ENCODE results near the gene SLC29A4. TPM values are rescaled to one million over a fixed set of nuclear protein-coding genes. Genes with fewer than 3 reads are reported as not detected.

SLC29A4 gene, protein sequence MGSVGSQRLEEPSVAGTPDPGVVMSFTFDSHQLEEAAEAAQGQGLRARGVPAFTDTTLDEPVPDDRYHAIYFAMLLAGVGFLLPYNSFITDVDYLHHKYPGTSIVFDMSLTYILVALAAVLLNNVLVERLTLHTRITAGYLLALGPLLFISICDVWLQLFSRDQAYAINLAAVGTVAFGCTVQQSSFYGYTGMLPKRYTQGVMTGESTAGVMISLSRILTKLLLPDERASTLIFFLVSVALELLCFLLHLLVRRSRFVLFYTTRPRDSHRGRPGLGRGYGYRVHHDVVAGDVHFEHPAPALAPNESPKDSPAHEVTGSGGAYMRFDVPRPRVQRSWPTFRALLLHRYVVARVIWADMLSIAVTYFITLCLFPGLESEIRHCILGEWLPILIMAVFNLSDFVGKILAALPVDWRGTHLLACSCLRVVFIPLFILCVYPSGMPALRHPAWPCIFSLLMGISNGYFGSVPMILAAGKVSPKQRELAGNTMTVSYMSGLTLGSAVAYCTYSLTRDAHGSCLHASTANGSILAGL
- 1 to 10 TPM; 1.5 to 7.7 (median 3.9) TPM for total RNA-seq
- long read RNA-seq, partial matches to known transcripts, result 1 of 2 reads
- long read RNA-seq, other reads (novel, unspliced or antisense), result 1 of 2 reads

DNA sequence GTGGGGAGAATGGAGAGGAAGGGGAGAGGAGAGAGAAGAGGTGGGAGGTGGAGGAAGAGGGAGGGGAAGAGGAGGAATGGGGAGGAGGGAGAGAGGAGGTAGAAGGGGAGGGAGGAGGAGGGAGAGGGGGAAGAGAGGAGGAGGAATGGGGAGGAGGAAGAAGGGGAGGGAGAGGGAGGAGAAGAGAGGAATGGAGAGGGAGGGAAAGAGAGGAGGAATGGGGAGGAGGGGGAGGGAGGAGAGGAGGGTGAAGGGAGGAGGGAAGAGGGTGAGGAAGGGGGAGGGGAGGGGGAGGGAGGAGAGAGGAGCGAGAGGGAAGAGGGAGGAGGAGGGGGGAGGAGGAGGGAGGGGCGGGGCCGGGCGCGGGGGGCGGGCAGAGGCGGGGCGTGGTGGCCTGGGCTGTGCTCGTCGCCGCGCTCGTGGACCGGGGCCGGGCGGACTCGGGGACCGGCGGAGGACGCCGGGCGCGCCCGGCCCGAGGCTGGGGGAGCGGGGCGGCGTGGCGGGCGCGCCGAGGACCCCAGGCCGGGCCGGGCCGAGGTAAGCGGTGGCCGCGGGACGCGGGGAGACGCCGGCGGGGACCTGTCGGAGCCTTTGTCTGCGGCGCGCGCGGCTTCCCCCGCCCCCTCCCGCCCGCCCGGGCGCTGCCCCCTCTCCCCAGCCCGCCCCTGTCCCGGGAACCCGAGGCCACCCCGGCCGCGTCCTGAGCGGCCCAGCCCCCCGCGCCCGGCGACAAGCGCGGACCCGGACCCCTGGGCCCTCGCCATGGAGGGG lies at the start of gene SLC29A4:
Gene SLC29A4 (plus strand): TSS at position 401 of the 774 bp plus-strand sequence. CDS start 4,874 bp downstream, outside the sequence.
- Histone ChIP-seq H3K9me3 (no peaks in the 10 kb centered on the region), H3K36me3 (no peaks in the 10 kb centered on the region), H3K4me1 (peaks cover 0 to 14% (median 0%) of the 10 kb centered on the region in 4 donors), H3K4me3 (peak within 1 kb of the TSS; percentile 35 to 51 (median 39)), H3K27me3 (no peaks in the 10 kb centered on the region), H3K27ac (no peak within 1 kb of the TSS)
- TF ChIP-seq POLR2A (IDR thresholded peaks at IDR 0.05), result no peak
- TF ChIP-seq, protein P1, sequence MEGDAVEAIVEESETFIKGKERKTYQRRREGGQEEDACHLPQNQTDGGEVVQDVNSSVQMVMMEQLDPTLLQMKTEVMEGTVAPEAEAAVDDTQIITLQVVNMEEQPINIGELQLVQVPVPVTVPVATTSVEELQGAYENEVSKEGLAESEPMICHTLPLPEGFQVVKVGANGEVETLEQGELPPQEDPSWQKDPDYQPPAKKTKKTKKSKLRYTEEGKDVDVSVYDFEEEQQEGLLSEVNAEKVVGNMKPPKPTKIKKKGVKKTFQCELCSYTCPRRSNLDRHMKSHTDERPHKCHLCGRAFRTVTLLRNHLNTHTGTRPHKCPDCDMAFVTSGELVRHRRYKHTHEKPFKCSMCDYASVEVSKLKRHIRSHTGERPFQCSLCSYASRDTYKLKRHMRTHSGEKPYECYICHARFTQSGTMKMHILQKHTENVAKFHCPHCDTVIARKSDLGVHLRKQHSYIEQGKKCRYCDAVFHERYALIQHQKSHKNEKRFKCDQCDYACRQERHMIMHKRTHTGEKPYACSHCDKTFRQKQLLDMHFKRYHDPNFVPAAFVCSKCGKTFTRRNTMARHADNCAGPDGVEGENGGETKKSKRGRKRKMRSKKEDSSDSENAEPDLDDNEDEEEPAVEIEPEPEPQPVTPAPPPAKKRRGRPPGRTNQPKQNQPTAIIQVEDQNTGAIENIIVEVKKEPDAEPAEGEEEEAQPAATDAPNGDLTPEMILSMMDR (IDR thresholded peaks at IDR 0.05), result no peak
- intact Hi-C loops (cut with DNase I), result no loop called here
- WGBS (ENCODE audit: insufficient coverage, low coverage, low lambda C conversion rate, missing lambda C conversion rate), result 3% methylated on average over 5 of the region's 69 CpGs
- DNase-seq, result peak; percentile 71 to 76 (median 73)
- ATAC-seq, result peak; percentile 67 to 80 (median 70)

DNA sequence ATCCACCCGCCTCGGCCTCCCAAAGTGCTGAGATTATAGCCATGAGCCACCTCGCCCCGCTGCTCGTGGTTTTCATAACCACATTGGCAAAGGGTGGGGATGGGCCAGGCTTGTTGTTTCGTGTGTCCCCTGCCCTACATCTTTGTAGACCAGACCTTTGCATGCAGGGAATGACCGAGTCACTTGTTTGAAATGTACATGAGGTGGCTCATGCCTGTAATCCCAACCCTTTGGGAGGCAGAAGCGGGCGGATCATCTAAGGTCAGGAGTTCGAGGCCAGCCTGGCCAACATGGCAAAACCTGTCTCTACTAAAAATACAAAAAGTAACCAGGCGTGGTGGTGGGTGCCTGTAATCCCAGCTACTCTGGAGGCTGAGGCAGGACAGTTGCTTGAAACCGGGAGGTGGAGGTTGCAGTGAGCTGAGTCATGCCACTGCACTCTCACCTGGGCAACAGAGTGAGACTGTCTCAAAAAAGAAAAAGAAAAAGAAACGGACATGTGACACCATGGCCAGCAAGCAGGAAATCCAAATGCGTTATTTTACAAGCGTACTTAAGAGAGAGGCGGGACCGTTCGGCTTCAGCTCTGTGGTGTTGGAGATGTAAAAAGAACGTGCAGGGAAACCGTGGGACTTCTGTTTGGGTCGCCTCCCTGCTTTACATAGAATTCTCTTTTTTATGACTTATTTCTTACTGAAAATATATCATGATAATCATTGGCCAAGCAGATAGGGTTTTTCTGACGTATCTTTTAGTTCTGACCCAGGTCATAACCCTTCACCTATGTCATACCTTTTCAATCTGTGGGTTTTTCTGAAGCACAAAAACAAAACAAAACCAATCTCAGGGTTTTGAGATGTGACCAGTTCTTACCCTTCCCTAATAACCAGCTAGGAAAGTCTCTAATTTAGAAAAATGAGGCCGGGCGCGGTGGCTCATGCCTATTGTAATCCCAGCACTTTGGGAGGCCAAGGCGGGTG lies 47.6 kb upstream of the SLC29A4 start:
- intact Hi-C loops (cut with DNase I), result loop anchor here in 1 of 2 donors (10.0 kb wide), 1 partner anchor 220 kb away; no protein-coding TSS in a partner anchor
- H3K27me3 ChIP-seq, result no peaks in the 10 kb centered on the region
- DNase-seq (no peak), ATAC-seq (no peak)
- H3K27ac ChIP-seq, result no peak overlapping the region
- no peaks in the 10 kb centered on the region for H3K9me3 ChIP-seq
- TF ChIP-seq, protein P1 (IDR thresholded peaks at IDR 0.05), result no peak
- no peak for TF ChIP-seq POLR2A (IDR thresholded peaks at IDR 0.05)
- peaks cover 0 to 3% (median 0%) of the 10 kb centered on the region in 4 donors for H3K4me1 ChIP-seq
- WGBS (ENCODE audit: insufficient coverage, low coverage, low lambda C conversion rate, missing lambda C conversion rate), result 64% methylated on average over 23 of the region's 26 CpGs
- no peak overlapping the region for H3K4me3 ChIP-seq
- peaks cover 0 to 20% (median 11%) of the 10 kb centered on the region in 4 donors for H3K36me3 ChIP-seq

DNA sequence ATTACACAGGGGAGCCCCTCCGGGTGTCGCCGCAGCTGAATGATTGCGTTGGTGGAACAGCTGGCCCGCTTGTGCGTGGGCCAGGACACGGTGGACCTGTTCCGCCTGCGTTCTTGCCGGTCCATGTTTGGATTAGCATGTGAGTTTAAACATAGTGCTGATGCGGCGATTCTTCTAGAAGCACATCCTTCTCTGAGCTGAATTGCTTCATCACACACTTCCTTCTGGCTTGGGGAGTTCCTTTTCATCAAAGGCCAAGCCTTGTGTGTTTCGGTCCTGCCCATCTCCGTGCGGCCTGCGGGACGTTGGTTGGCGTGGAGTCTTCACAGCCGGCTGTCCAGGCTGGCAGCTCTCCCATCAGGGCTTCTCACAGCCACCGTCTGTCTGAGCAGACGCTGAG lies 45.5 kb upstream of the SLC29A4 start:
- no peaks in the 10 kb centered on the region for H3K27me3 ChIP-seq

More for the DNA sequence above, 45.5 kb upstream of the SLC29A4 start:
- 55% methylated on average over 11 of the region's 21 CpGs for WGBS (ENCODE audit: insufficient coverage, low coverage, low lambda C conversion rate, missing lambda C conversion rate)
- DNase-seq, result peak; percentile 53 to 75 (median 55)
- Histone ChIP-seq H3K4me3 (no peak overlapping the region), H3K4me1 (peaks cover 0 to 3% (median 0%) of the 10 kb centered on the region in 4 donors), H3K27ac (no peak overlapping the region), H3K36me3 (peaks cover 0 to 1% (median 0%) of the 10 kb centered on the region in 4 donors), H3K9me3 (no peaks in the 10 kb centered on the region)
- peak; percentile 18 to 35 (median 30) for ATAC-seq
- intact Hi-C loops (cut with DNase I), result loop anchor here in 1 of 2 donors (10.0 kb wide), 1 partner anchor 218 kb away; no protein-coding TSS in a partner anchor
- TF ChIP-seq POLR2A (IDR thresholded peaks at IDR 0.05), result no peak
- TF ChIP-seq, protein P1 (IDR thresholded peaks at IDR 0.05), result no peak
